Measurements from ENCODE around the gene MRPL22. TPM values are rescaled to one million over a fixed set of nuclear protein-coding genes. Genes with fewer than 3 reads are reported as not detected.

Gene MRPL22
- total RNA-seq, 1 experiment from 2014 or later: 123 TPM

DNA sequence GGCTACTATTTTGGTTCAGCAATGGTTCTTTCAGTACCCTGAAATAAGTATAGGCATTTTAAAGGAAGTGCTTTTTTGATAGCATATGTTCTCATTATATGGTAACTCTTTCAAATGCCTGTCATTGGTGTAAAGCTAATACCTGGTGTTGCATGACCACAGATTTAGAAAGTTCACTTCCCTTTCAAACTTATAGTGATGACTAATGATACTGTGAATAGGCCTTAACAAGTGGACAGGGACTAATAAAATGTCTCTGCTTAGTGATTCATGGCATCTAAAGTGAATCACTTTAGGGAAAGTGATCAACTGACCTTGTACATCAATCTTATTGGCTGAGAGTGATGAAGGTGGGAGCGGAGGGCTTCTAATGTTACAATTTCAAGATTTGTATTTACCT is 21.6 kb downstream of the MRPL22 start:
- no peak overlapping the region for H3K27ac Mint-ChIP-seq (ENCODE audit: low read depth, unreplicated experiment)
- no peaks in the 10 kb centered on the region for H3K9me3 Mint-ChIP-seq (ENCODE audit: unreplicated experiment)
- DNase-seq (ENCODE audit: unreplicated experiment): peak; percentile 32
- ChIA-PET POLR2A (interaction anchor here (0.7 kb wide), 1 partner anchor 1434 kb away, joined by 3 read pairs; no protein-coding TSS in a partner anchor), CTCF (interaction anchor here (4.2 to 4.3 kb wide), 2 partner anchors 9 to 16 kb away, joined by 15 to 30 read pairs; no protein-coding TSS in a partner anchor)
- H3K36me3 Mint-ChIP-seq (ENCODE audit: insufficient read depth, unreplicated experiment): peaks cover 50% of the 10 kb centered on the region
- H3K4me1 Mint-ChIP-seq (ENCODE audit: insufficient read depth, unreplicated experiment): no peaks in the 10 kb centered on the region
- no TSS peak for BruUV-seq (replicated peaks)
- no peaks in the 10 kb centered on the region for H3K27me3 Mint-ChIP-seq (ENCODE audit: insufficient read depth, unreplicated experiment)
- no peak overlapping the region for H3K4me3 Mint-ChIP-seq (ENCODE audit: unreplicated experiment)
- TF ChIP-seq, protein P1, sequence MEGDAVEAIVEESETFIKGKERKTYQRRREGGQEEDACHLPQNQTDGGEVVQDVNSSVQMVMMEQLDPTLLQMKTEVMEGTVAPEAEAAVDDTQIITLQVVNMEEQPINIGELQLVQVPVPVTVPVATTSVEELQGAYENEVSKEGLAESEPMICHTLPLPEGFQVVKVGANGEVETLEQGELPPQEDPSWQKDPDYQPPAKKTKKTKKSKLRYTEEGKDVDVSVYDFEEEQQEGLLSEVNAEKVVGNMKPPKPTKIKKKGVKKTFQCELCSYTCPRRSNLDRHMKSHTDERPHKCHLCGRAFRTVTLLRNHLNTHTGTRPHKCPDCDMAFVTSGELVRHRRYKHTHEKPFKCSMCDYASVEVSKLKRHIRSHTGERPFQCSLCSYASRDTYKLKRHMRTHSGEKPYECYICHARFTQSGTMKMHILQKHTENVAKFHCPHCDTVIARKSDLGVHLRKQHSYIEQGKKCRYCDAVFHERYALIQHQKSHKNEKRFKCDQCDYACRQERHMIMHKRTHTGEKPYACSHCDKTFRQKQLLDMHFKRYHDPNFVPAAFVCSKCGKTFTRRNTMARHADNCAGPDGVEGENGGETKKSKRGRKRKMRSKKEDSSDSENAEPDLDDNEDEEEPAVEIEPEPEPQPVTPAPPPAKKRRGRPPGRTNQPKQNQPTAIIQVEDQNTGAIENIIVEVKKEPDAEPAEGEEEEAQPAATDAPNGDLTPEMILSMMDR (IDR thresholded peaks at IDR 0.05; ENCODE audit: unreplicated experiment): no peak
- intact Hi-C loops (cut with micrococcal nuclease): no loop called here

DNA sequence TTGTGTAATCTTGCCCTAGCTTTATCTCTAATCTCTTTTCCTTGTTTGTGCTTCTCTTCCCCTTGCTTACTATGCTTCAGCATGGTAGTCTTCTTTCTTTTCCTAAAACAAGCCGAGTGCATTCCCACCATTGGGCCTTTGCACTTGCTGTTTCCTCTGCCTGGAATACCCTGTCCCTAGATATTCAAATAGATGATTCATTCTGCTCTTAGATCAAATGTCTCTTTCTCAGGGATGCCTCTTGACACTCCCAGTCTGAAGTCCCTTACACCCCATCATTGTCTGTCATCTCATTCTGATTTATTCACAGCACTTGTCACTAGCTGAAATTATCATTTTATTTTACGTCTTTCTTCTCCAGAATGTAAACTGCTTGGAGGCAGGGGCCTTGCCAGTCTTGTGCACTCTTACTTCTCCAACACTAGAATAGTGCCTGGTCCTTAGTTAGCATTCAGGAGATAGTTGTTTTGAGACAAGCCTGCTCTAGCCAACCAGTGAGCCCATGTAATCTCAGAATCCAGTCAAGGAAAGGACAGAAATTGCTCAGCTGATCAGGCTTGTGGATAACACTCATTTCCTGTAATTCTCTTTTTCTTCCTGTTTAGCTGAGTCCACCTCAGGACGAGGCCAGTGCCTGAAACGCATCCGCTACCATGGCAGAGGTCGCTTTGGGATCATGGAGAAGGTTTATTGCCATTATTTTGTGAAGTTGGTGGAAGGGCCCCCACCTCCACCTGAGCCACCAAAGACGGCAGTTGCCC is 25.4 kb downstream of the MRPL22 start:
- no peaks in the 10 kb centered on the region for H3K4me1 Mint-ChIP-seq (ENCODE audit: insufficient read depth, unreplicated experiment)
- no peak for DNase-seq (ENCODE audit: unreplicated experiment)
- no peak overlapping the region for H3K27ac Mint-ChIP-seq (ENCODE audit: low read depth, unreplicated experiment)
- H3K36me3 Mint-ChIP-seq (ENCODE audit: insufficient read depth, unreplicated experiment): peaks cover 41% of the 10 kb centered on the region
- no peak overlapping the region for H3K4me3 Mint-ChIP-seq (ENCODE audit: unreplicated experiment)
- ChIA-PET CTCF (interaction anchor here (0.5 to 2.5 kb wide), 24 partner anchors 8 to 993 kb away, joined by 3 to 8 read pairs (median 4); no protein-coding TSS in a partner anchor), POLR2A (interaction anchor here (1.4 kb wide), 1 partner anchor 25 kb away, joined by 4 read pairs; no protein-coding TSS in a partner anchor)
- BruUV-seq (replicated peaks): no TSS peak
- intact Hi-C loops (cut with micrococcal nuclease): no loop called here
- TF ChIP-seq, protein P1 (IDR thresholded peaks at IDR 0.05; ENCODE audit: unreplicated experiment): no peak
- H3K9me3 Mint-ChIP-seq (ENCODE audit: unreplicated experiment): no peaks in the 10 kb centered on the region
- no peaks in the 10 kb centered on the region for H3K27me3 Mint-ChIP-seq (ENCODE audit: insufficient read depth, unreplicated experiment)

DNA sequence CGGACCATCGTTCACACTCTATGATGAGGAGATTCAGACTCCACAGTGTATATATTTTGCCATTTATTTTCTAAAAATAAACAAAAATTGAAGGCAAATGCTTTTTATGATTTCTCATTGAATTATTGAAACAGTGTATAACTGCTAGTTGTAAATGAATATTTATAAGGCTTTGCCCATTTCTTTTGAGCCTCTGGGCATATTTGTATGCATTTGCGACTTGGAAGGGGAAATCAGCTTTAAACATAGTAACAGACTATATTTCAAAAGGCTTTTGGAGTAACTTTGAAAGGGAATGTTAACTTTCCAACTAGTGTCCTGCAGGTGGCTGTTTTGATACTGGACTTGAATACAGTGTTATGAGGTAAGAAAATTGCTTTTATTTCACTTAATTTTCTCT is 26.0 kb downstream of the MRPL22 start:
- intact Hi-C loops (cut with micrococcal nuclease): loop anchor here (1.0 kb wide), 1 partner anchor 37 kb away; no protein-coding TSS in a partner anchor
- no peaks in the 10 kb centered on the region for H3K27me3 Mint-ChIP-seq (ENCODE audit: insufficient read depth, unreplicated experiment)
- CTCF ChIA-PET: interaction anchor here (0.7 to 2.5 kb wide), 13 partner anchors 13 to 993 kb away, joined by 3 to 8 read pairs (median 3); no protein-coding TSS in a partner anchor

More for the DNA sequence above, 26.0 kb downstream of the MRPL22 start:
- POLR2A ChIA-PET: interaction anchor here (1.4 kb wide), 1 partner anchor 25 kb away, joined by 4 read pairs; no protein-coding TSS in a partner anchor
- no TSS peak for BruUV-seq (replicated peaks)
- Mint-ChIP-seq H3K4me3 (ENCODE audit: unreplicated experiment) (no peak overlapping the region), H3K9me3 (ENCODE audit: unreplicated experiment) (no peaks in the 10 kb centered on the region), H3K36me3 (ENCODE audit: insufficient read depth, unreplicated experiment) (peaks cover 41% of the 10 kb centered on the region), H3K4me1 (ENCODE audit: insufficient read depth, unreplicated experiment) (no peaks in the 10 kb centered on the region), H3K27ac (ENCODE audit: low read depth, unreplicated experiment) (no peak overlapping the region)
- DNase-seq (ENCODE audit: unreplicated experiment): no peak
- TF ChIP-seq, protein P1 (IDR thresholded peaks at IDR 0.05; ENCODE audit: unreplicated experiment): no peak

All from MCF 10A (cell line).